Endothelial cell (in vitro differentiated cells): ENCODE measurements around the gene LDHA. TPM values are rescaled to one million over a fixed set of nuclear protein-coding genes. Genes with fewer than 3 reads are reported as not detected.
A peak's percentile ranks its signal among the peaks of the same experiment; 100 is the strongest.

ENCODE experiments used
- DNase-seq: peaks from one replicate; pipeline ENCODE4 v3.0.0; 2021; ENCODE audit warnings: low spot score
- H3K27ac Mint-ChIP-seq: one replicate; pipeline ENCODE4 v1.8.0; 2021; ENCODE audit warnings: mixed read lengths, inconsistent platforms; ENCODE audit not compliant: unreplicated experiment
- H3K27me3 Mint-ChIP-seq: one replicate; pipeline ENCODE4 v1.8.0; 2021; ENCODE audit warnings: mild to moderate bottlenecking, moderate library complexity, mixed read lengths, inconsistent platforms; ENCODE audit not compliant: unreplicated experiment
- H3K36me3 Mint-ChIP-seq: one replicate; pipeline ENCODE4 v1.8.0; 2021; ENCODE audit warnings: mild to moderate bottlenecking, low read depth, mixed read lengths, inconsistent platforms; ENCODE audit not compliant: unreplicated experiment
- H3K4me1 Mint-ChIP-seq: one replicate; pipeline ENCODE4 v1.8.0; 2021; ENCODE audit warnings: mild to moderate bottlenecking, mixed read lengths, inconsistent platforms; ENCODE audit not compliant: unreplicated experiment
- H3K4me3 Mint-ChIP-seq: one replicate; pipeline ENCODE4 v1.8.0; 2021; ENCODE audit warnings: mild to moderate bottlenecking, mixed read lengths, inconsistent platforms; ENCODE audit not compliant: unreplicated experiment
- H3K9me3 Mint-ChIP-seq: one replicate; pipeline ENCODE4 v1.8.0; 2021; ENCODE audit warnings: mixed read lengths, inconsistent platforms; ENCODE audit not compliant: unreplicated experiment
- CTCF ChIP-seq: fragments of 200-600 bp; sonication (generic); IDR thresholded peaks from one replicate; pipeline ENCODE4 v1.5.0; 2021; ENCODE audit warnings: antibody characterized with exemption; ENCODE audit not compliant: unreplicated experiment
- total RNA-seq: library from RNA; stranded (reverse); fragmentation: NEBNext Ultra II Directional; extraction: Animal tissue kit (Norgen Biotek cat#: 25700); gene quantifications from one replicate; pipeline ENCODE4 v1.2.1, GENCODE V29; 2021; ENCODE audit not compliant: unreplicated experiment

The LDHA gene
- total RNA-seq, 1 donor from 2014 or later, result 74.0 TPM

DNA sequence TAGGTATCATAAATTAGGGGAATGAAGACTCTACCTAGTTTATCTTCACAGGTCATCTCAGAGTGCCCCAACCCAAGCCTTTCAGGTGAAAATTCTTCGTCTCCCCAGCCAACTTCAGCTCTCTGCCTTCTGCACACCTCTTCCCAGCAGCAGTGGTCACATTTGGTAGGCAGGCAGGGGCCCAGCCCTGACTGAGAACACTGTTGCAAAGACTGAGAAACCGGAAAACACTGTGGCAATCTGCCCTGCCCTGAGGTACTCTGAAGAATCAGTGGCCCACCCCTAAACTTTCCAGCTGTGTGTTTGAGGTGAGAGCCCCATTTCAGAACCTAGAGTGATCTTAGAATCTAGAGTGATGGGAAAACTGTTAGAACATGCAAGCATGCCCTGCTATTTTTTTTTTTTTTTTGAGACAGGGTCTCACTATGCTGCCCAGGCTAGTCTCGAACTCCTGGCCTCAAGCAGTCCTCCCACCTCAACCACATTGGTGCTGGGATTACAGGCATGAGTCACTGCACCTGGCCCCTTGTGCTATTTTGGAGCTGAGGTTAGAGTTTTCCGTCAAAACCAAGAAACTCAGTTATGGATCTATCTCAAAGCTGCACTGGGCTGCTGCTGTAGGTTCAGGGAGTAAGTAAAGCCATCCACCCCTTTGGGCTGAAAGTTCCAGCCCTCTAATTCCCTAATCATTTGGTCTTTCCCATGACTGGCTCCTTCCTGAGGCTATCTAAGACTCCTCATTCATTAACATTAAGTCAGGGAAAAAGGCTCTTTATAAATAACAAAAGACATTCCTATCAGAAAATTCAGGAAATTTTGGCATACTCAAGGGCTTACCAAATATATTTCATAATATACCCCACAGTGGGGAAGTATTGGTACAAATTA lies 1.7 kb upstream of the LDHA start:
- Mint-ChIP-seq H3K9me3 (no peaks in the 10 kb centered on the region), H3K27me3 (peaks cover 5% of the 10 kb centered on the region), H3K4me1 (peaks cover 6% of the 10 kb centered on the region), H3K27ac (no peak overlapping the region), H3K4me3 (peak overlapping the region; percentile 68), H3K36me3 (peaks cover 7% of the 10 kb centered on the region)
- DNase-seq, result no peak
- TF ChIP-seq CTCF, result no peak

GRCh38 chr11:18393581-18394274 lies 635 bp upstream of the LDHA start:
- Mint-ChIP-seq H3K27ac (no peak overlapping the region), H3K4me3 (peak overlapping the region; percentile 91)

DNA sequence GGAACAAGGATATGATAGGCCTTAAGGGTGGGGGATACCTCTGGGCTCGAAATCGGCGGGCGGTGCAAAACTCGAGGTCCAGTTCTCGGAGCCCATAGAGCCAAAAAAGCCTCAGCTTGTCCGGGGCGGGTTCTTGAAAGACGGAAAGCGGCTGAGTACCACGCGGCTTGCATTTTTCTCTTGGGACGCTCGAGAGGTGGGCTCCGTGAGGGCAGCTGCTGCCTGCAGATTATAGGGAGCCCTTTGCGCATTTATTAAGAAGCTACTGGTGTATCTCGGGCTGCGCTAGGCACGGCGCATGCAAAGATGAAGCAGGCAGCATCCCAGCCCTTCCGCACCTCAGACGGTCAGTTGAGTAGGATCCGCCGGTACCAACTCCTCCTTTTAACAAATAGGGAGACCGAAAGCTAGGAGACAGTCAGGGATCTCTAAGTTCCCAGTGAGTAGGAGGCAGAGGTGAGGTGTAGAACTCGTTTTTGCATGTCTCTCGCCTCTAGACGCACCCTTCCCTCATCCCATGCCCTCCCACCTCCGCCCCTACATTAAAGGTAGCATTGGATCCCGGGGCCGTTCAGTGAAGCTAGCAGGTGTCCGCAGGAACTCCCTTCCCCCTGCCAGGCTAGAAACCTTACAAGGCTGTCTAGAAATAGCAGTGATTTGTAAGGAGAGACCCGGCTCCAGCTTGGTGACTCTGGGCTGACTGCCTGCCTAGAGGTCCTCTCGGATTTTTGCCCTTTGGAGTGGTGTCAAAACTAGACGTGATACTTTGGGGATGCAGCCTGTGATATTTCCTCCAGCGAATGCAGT lies 768 bp downstream of the LDHA start:
- no peak for DNase-seq
- H3K4me3 Mint-ChIP-seq, result peak overlapping the region; percentile 91
- TF ChIP-seq CTCF, result no peak
- no peaks in the 10 kb centered on the region for H3K9me3 Mint-ChIP-seq
- H3K27ac Mint-ChIP-seq, result no peak overlapping the region
- H3K27me3 Mint-ChIP-seq, result peaks cover 7% of the 10 kb centered on the region
- H3K4me1 Mint-ChIP-seq, result peaks cover 6% of the 10 kb centered on the region
- H3K36me3 Mint-ChIP-seq, result peaks cover 9% of the 10 kb centered on the region

More at GRCh38 chr11:18393581-18394274, 635 bp upstream of the LDHA start:
- Mint-ChIP-seq H3K9me3 (no peaks in the 10 kb centered on the region), H3K36me3 (peaks cover 7% of the 10 kb centered on the region), H3K27me3 (peaks cover 7% of the 10 kb centered on the region), H3K4me1 (peaks cover 6% of the 10 kb centered on the region)
- TF ChIP-seq CTCF, result no peak
- DNase-seq, result no peak

GRCh38 chr11:18395735-18396504 lies 1.6 kb downstream of the LDHA start:
- TF ChIP-seq CTCF, result no peak

More at GRCh38 chr11:18395735-18396504, 1.6 kb downstream of the LDHA start:
- peaks cover 7% of the 10 kb centered on the region for H3K27me3 Mint-ChIP-seq
- peak overlapping the region; percentile 85 for H3K27ac Mint-ChIP-seq
- peaks cover 6% of the 10 kb centered on the region for H3K4me1 Mint-ChIP-seq
- peak; percentile 95 for DNase-seq
- H3K9me3 Mint-ChIP-seq, result no peaks in the 10 kb centered on the region
- H3K36me3 Mint-ChIP-seq, result peaks cover 11% of the 10 kb centered on the region
- peak overlapping the region; percentile 91 for H3K4me3 Mint-ChIP-seq
